ENCODE data around the gene RXRA.

Gene RXRA

DNA sequence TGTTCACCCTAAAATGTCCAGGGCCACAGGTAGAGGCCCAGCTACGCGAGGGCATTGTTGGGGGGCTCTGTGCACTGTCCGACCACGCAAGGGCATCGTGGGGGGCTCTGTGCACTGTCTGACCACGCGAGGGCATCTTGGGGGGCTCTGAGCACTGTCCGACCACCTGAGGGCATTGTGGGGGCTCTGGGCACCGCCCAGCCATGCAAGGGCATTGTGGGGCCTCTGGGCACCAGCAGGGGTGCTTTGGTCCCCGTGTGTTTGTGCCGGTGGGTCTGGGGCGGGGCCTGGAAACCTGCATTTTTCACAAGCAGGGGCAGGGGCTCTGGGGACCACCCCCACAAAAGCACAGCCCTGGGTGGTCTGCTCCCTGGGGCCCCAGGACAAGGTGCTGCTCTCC, 41.5 kb upstream of the RXRA start:
- peak overlapping the region; percentile 20 for H2BK120ac ChIP-seq (ENCODE audit: low read depth, low read length)
- no peak overlapping the region for H3K27ac ChIP-seq (replicated peaks; ENCODE audit: low read length)
- peaks cover 0 to 25% (median 0%) of the 10 kb centered on the region in 3 experiments for H3K27me3 ChIP-seq (ENCODE audit: control insufficient read depth in 3 of 3, insufficient read depth in 3 of 3, low read depth in 1 of 3, low read length in 3 of 3)
- H4K91ac ChIP-seq (ENCODE audit: low read depth, low read length, poor library complexity), result peak overlapping the region; percentile 77
- H3K4me3 ChIP-seq (ENCODE audit: low read length in 2 of 2), result no peak overlapping the region
- DNase-seq (ENCODE audit: low spot score), result no peak
- H3K4ac ChIP-seq (ENCODE audit: low read length), result no peak overlapping the region
- no peaks in the 10 kb centered on the region for H3K9me3 ChIP-seq (replicated peaks in 1 of 2; ENCODE audit: control insufficient read depth in 2 of 2, insufficient read depth in 1 of 2, low read depth in 1 of 2, low read length in 2 of 2)
- H2BK5ac ChIP-seq (ENCODE audit: low read length), result peak overlapping the region; percentile 26
- peak overlapping the region; percentile 55 for H3K18ac ChIP-seq (ENCODE audit: low read length)
- H2AK5ac ChIP-seq (ENCODE audit: low read depth, low read length), result peak overlapping the region; percentile 95
- H3K14ac ChIP-seq (ENCODE audit: low read length), result peak overlapping the region; percentile 40
- H3K4me1 ChIP-seq (ENCODE audit: control insufficient read depth in 2 of 2, insufficient read depth in 1 of 2, low read depth in 1 of 2, low read length in 2 of 2), result peaks cover 0 to 5% of the 10 kb centered on the region in 2 donors
- H3K4me2 ChIP-seq (ENCODE audit: insufficient read depth, low read length, poor library complexity, severe bottlenecking), result no peak overlapping the region
- H3K23ac ChIP-seq (ENCODE audit: low read depth, low read length, poor library complexity), result no peak overlapping the region
- H2BK12ac ChIP-seq (ENCODE audit: low read length), result no peak overlapping the region
- H3K79me1 ChIP-seq (ENCODE audit: low read depth, low read length), result no peaks in the 10 kb centered on the region
- H2AFZ ChIP-seq (ENCODE audit: low read length), result no peak overlapping the region
- H3K9ac ChIP-seq (ENCODE audit: low read depth, low read length, poor library complexity), result no peak overlapping the region
- H2BK15ac ChIP-seq (ENCODE audit: low read length), result peak overlapping the region; percentile 44
- H4K8ac ChIP-seq (ENCODE audit: low read depth, low read length), result no peak overlapping the region
- no peaks in the 10 kb centered on the region for H3K36me3 ChIP-seq (replicated peaks in 1 of 2; ENCODE audit: control insufficient read depth in 2 of 2, insufficient read depth in 2 of 2, low read length in 2 of 2)
- no CpG with 5 or more reads among the region's 12 CpGs for WGBS, 2 donors (ENCODE audit: extremely low coverage in 2 of 2, insufficient read length in 2 of 2, insufficient replicate concordance in 1 of 2)

DNA sequence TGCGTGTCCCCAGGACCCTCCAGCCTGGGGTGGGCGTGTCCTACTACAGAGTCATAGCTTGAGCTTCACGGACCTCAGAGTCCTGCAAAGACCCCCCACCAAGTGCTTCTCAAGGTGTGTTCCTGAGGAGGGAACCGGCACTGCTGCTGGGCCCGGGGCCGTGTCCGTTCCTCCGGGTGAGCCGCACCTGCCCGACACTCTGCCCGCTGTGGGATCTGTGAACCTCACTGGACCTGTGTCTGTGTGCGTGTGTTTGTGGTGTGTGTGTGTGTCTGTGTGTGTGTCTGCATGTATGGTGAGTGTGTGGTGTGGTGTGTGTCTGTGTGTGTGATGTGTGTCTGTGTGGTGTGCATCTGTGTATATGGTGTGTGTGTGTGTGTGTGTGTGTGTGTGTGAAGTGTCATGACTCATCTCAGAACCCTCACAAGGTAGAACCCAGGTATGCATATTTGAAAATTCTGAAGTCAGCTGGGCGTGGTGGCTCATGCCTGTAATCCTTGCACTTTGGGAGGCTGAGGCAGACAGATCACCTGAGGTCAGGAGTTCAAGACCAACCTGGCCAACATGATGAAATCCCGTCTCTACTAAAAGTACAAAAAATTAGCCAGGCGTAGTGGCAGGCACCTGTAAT, 40.9 kb upstream of the RXRA start:
- Histone ChIP-seq H3K36me3 (replicated peaks in 1 of 2; ENCODE audit: control insufficient read depth in 2 of 2, insufficient read depth in 2 of 2, low read length in 2 of 2) (no peaks in the 10 kb centered on the region), H3K4me1 (ENCODE audit: control insufficient read depth in 2 of 2, insufficient read depth in 1 of 2, low read depth in 1 of 2, low read length in 2 of 2) (peaks cover 0 to 5% of the 10 kb centered on the region in 2 donors), H3K4me2 (ENCODE audit: insufficient read depth, low read length, poor library complexity, severe bottlenecking) (no peak overlapping the region), H3K9me3 (replicated peaks in 1 of 2; ENCODE audit: control insufficient read depth in 2 of 2, insufficient read depth in 1 of 2, low read depth in 1 of 2, low read length in 2 of 2) (peaks cover 0 to 2% of the 10 kb centered on the region in 2 donors), H2AFZ (ENCODE audit: low read length) (no peak overlapping the region), H2AK5ac (ENCODE audit: low read depth, low read length) (peak overlapping the region; percentile 95), H3K18ac (ENCODE audit: low read length) (peak overlapping the region; percentile 55), H4K8ac (ENCODE audit: low read depth, low read length) (no peak overlapping the region), H3K9ac (ENCODE audit: low read depth, low read length, poor library complexity) (no peak overlapping the region), H2BK120ac (ENCODE audit: low read depth, low read length) (peak overlapping the region; percentile 20), H2BK15ac (ENCODE audit: low read length) (peak overlapping the region; percentile 44), H3K27ac (replicated peaks; ENCODE audit: low read length) (no peak overlapping the region), H2BK12ac (ENCODE audit: low read length) (peak overlapping the region; percentile 4), H3K4me3 (ENCODE audit: low read length in 2 of 2) (peak overlapping the region in 1 of 2 donors; percentile 40), H2BK5ac (ENCODE audit: low read length) (peak overlapping the region; percentile 26), H3K23ac (ENCODE audit: low read depth, low read length, poor library complexity) (no peak overlapping the region), H3K4ac (ENCODE audit: low read length) (no peak overlapping the region), H3K27me3 (ENCODE audit: control insufficient read depth in 3 of 3, insufficient read depth in 3 of 3, low read depth in 1 of 3, low read length in 3 of 3) (peaks cover 0 to 30% (median 0%) of the 10 kb centered on the region in 3 experiments), H4K91ac (ENCODE audit: low read depth, low read length, poor library complexity) (peak overlapping the region; percentile 77), H3K14ac (ENCODE audit: low read length) (peak overlapping the region; percentile 49), H3K79me1 (ENCODE audit: low read depth, low read length) (no peaks in the 10 kb centered on the region)
- DNase-seq (ENCODE audit: low spot score), result no peak
- WGBS, 2 donors (ENCODE audit: extremely low coverage in 2 of 2, insufficient read length in 2 of 2, insufficient replicate concordance in 1 of 2), result no CpG with 5 or more reads among the region's 15 CpGs

DNA sequence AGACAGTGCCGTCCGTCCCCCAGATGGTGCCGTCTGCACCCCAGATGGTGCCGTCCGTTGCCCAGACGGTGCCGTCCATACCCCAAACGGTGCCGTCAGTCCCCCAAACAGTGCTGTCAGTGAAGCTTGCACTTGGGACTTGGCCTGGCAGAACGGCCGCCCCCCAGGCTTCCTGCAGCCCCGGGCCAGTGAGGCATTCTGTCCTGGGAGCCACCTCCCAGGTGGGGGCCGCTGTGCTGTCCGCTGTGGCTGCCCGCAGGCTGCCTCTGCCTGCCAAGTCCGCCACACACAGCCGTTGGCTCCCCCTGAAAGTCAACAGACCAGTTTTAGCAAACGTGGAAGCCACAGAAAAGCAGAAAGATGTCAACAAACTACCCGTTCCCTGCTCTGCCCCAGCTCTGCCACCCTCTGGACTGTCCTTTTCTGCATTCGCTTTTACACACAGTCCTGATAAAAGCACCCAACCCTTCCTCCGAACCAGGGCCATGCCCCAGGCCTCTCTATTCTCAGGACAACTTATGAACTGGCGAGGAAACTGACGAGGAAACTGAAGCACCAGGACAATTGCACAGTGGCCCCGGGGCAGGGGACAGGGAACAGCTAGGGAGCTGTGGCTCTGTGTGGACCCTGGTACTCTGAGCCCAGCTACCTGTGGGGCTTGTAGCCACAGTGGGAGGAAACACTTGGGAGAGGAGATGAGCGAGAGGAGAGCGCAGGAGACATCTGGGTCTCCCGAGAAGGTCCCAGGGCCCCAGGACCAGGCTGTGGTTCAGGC, 39.6 kb upstream of the RXRA start:
- Histone ChIP-seq H3K14ac (ENCODE audit: low read length) (no peak overlapping the region), H2AK5ac (ENCODE audit: low read depth, low read length) (peak overlapping the region; percentile 24), H3K27me3 (ENCODE audit: control insufficient read depth in 3 of 3, insufficient read depth in 3 of 3, low read depth in 1 of 3, low read length in 3 of 3) (peaks cover 0 to 35% (median 0%) of the 10 kb centered on the region in 3 experiments), H3K4me1 (ENCODE audit: control insufficient read depth in 2 of 2, insufficient read depth in 1 of 2, low read depth in 1 of 2, low read length in 2 of 2) (peaks cover 0 to 2% of the 10 kb centered on the region in 2 donors), H3K79me1 (ENCODE audit: low read depth, low read length) (no peaks in the 10 kb centered on the region), H2BK120ac (ENCODE audit: low read depth, low read length) (no peak overlapping the region), H3K23ac (ENCODE audit: low read depth, low read length, poor library complexity) (no peak overlapping the region), H2AFZ (ENCODE audit: low read length) (peak overlapping the region; percentile 18), H2BK12ac (ENCODE audit: low read length) (peak overlapping the region; percentile 89), H2BK5ac (ENCODE audit: low read length) (no peak overlapping the region), H3K18ac (ENCODE audit: low read length) (peak overlapping the region; percentile 70), H3K36me3 (replicated peaks in 1 of 2; ENCODE audit: control insufficient read depth in 2 of 2, insufficient read depth in 2 of 2, low read length in 2 of 2) (no peaks in the 10 kb centered on the region), H3K9me3 (replicated peaks in 1 of 2; ENCODE audit: control insufficient read depth in 2 of 2, insufficient read depth in 1 of 2, low read depth in 1 of 2, low read length in 2 of 2) (peaks cover 0 to 5% of the 10 kb centered on the region in 2 donors), H3K4me3 (ENCODE audit: low read length in 2 of 2) (no peak overlapping the region), H3K4ac (ENCODE audit: low read length) (peak overlapping the region; percentile 10), H3K9ac (ENCODE audit: low read depth, low read length, poor library complexity) (no peak overlapping the region), H3K27ac (replicated peaks; ENCODE audit: low read length) (no peak overlapping the region), H4K91ac (ENCODE audit: low read depth, low read length, poor library complexity) (no peak overlapping the region), H2BK15ac (ENCODE audit: low read length) (peak overlapping the region; percentile 79), H3K4me2 (ENCODE audit: insufficient read depth, low read length, poor library complexity, severe bottlenecking) (no peak overlapping the region), H4K8ac (ENCODE audit: low read depth, low read length) (no peak overlapping the region)
- no CpG with 5 or more reads among the region's 27 CpGs for WGBS, 2 donors (ENCODE audit: extremely low coverage in 2 of 2, insufficient read length in 2 of 2, insufficient replicate concordance in 1 of 2)
- DNase-seq (ENCODE audit: low spot score), result no peak

Data from neuronal stem cell (in vitro differentiated cells).